ENCODE measurements around the gene FGFR2. TPM values are rescaled to one million over a fixed set of nuclear protein-coding genes. Genes with fewer than 3 reads are reported as not detected.

Gene FGFR2
- total RNA-seq, 2 donors from 2014 or later, result 56.0 to 78.1 TPM

GRCh38 chr10:121640266-121640665, 42.0 kb upstream of the FGFR2 start:
- intact Hi-C loops (cut with DNase I), result no loop called here
- 58 to 68% methylated on average over 3 of the region's 3 CpGs for WGBS, 2 donors

GRCh38 chr10:121639416-121639815, 41.2 kb upstream of the FGFR2 start:
- no peak overlapping the region for H3K27ac ChIP-seq
- no peaks in the 10 kb centered on the region for H3K36me3 ChIP-seq (replicated peaks in 1 of 2; ENCODE audit: insufficient read depth in 1 of 2, low read depth in 2 of 2)
- no peaks in the 10 kb centered on the region for H3K4me1 ChIP-seq
- TF ChIP-seq POLR2A (IDR thresholded peaks at IDR 0.05) (no peak), CTCF (IDR thresholded peaks at IDR 0.05) (no peak)
- peaks cover 0 to 11% (median 0%) of the 10 kb centered on the region in 3 donors for H3K9me3 ChIP-seq
- ATAC-seq, result no peak
- no peak for DNase-seq
- intact Hi-C loops (cut with DNase I), result no loop called here
- H3K27me3 ChIP-seq, result no peaks in the 10 kb centered on the region
- no peak overlapping the region for H3K4me3 ChIP-seq

More at GRCh38 chr10:121640266-121640665, 42.0 kb upstream of the FGFR2 start:
- H3K4me3 ChIP-seq, result no peak overlapping the region
- DNase-seq (no peak), ATAC-seq (no peak)
- TF ChIP-seq POLR2A (IDR thresholded peaks at IDR 0.05) (no peak), CTCF (IDR thresholded peaks at IDR 0.05) (no peak)
- H3K27ac ChIP-seq, result no peak overlapping the region
- no peaks in the 10 kb centered on the region for H3K36me3 ChIP-seq (replicated peaks in 1 of 2; ENCODE audit: insufficient read depth in 1 of 2, low read depth in 2 of 2)
- H3K4me1 ChIP-seq, result no peaks in the 10 kb centered on the region
- H3K27me3 ChIP-seq, result no peaks in the 10 kb centered on the region
- H3K9me3 ChIP-seq, result peaks cover 0 to 11% (median 0%) of the 10 kb centered on the region in 3 donors

- no peak for DNase-seq
- H3K36me3 ChIP-seq (replicated peaks in 1 of 2; ENCODE audit: insufficient read depth in 1 of 2, low read depth in 2 of 2), result no peaks in the 10 kb centered on the region
- H3K27ac ChIP-seq, result no peak overlapping the region
- intact Hi-C loops (cut with DNase I), result no loop called here
- peaks cover 0 to 11% (median 0%) of the 10 kb centered on the region in 3 donors for H3K9me3 ChIP-seq
- 71 to 100% methylated on average over 1 of the region's 1 CpG for WGBS, 2 donors
- TF ChIP-seq CTCF (IDR thresholded peaks at IDR 0.05), result no peak
- TF ChIP-seq POLR2A (IDR thresholded peaks at IDR 0.05), result no peak
- H3K27me3 ChIP-seq, result no peaks in the 10 kb centered on the region
- no peak for ATAC-seq
- no peak overlapping the region for H3K4me3 ChIP-seq
- H3K4me1 ChIP-seq, result no peaks in the 10 kb centered on the region
Observed at GRCh38 chr10:121637437-121637836, 39.2 kb upstream of the FGFR2 start.

- H3K9me3 ChIP-seq, result peaks cover 0 to 6% (median 0%) of the 10 kb centered on the region in 3 donors
- no peak overlapping the region for H3K27ac ChIP-seq
- H3K4me1 ChIP-seq, result no peaks in the 10 kb centered on the region
- no peak for TF ChIP-seq POLR2A (IDR thresholded peaks at IDR 0.05)
- no peak for TF ChIP-seq CTCF (IDR thresholded peaks at IDR 0.05)
- DNase-seq (no peak), ATAC-seq (no peak)
- WGBS, 2 donors, result 57 to 62% methylated on average over 3 to 5 of the region's 5 CpGs
- intact Hi-C loops (cut with DNase I), result no loop called here
- H3K36me3 ChIP-seq (replicated peaks in 1 of 2; ENCODE audit: insufficient read depth in 1 of 2, low read depth in 2 of 2), result no peaks in the 10 kb centered on the region
- H3K27me3 ChIP-seq, result no peaks in the 10 kb centered on the region
- no peak overlapping the region for H3K4me3 ChIP-seq
Observed at GRCh38 chr10:121633056-121633455, 34.8 kb upstream of the FGFR2 start.

GRCh38 chr10:121631365-121632029, 33.3 kb upstream of the FGFR2 start:
- no peak overlapping the region for H3K27ac ChIP-seq
- H3K4me3 ChIP-seq, result no peak overlapping the region
- H3K4me1 ChIP-seq, result no peaks in the 10 kb centered on the region
- H3K9me3 ChIP-seq, result no peaks in the 10 kb centered on the region
- TF ChIP-seq POLR2A (IDR thresholded peaks at IDR 0.05) (no peak), CTCF (IDR thresholded peaks at IDR 0.05) (no peak)
- intact Hi-C loops (cut with DNase I), result no loop called here
- DNase-seq (no peak), ATAC-seq (no peak)
- H3K27me3 ChIP-seq, result no peaks in the 10 kb centered on the region
- 46 to 56% methylated on average over 8 of the region's 8 CpGs for WGBS, 2 donors
- H3K36me3 ChIP-seq (replicated peaks in 1 of 2; ENCODE audit: insufficient read depth in 1 of 2, low read depth in 2 of 2), result no peaks in the 10 kb centered on the region
